Transverse colon (tissue), 4 donors: Measurements from ENCODE around the gene TRPM8.
A peak's percentile ranks its signal among the peaks of the same experiment; 100 is the strongest.

Experiments
- CTCF ChIP-seq, 5 experiments: fragments of 200-600 bp in 3 of 5; fragments of 450-650 bp in 2 of 5; sonication (generic) in 3 of 5; IDR thresholded peaks; 1 replicate in 2 of 5; 2 replicates in 3 of 5; pipeline ENCODE4 v1.5.1; 2016 to 2017; ENCODE audit warnings: antibody characterized with exemption in 5 of 5, inconsistent platforms in 3 of 5, mild to moderate bottlenecking in 2 of 5, moderate library complexity in 1 of 5
- EP300 ChIP-seq: sonication (generic); formaldehyde crosslinking; IDR thresholded peaks from one replicate; pipeline ENCODE4 v1.6.1; 2017; ENCODE audit warnings: antibody characterized with exemption, low read depth
- POLR2AphosphoS5 ChIP-seq, 3 donors: sonication (generic); formaldehyde crosslinking; IDR thresholded peaks; one replicate each; pipeline ENCODE4 v1.6.1; 2016; ENCODE audit warnings: antibody characterized with exemption in 3 of 3

- TF ChIP-seq CTCF (IDR thresholded peaks at IDR 0.05): peak in 1 of 5 experiments; percentile 9
- no peak for TF ChIP-seq EP300
- TF ChIP-seq POLR2AphosphoS5 (IDR thresholded peaks at IDR 0.05): no peak
Observed at GRCh38 chr2:233915128-233915527, 2.0 kb upstream of the TRPM8 start.
